A673 (cell line): ENCODE data around the gene C8G.

Experiments used
- CTCF ChIP-seq: fragments of 300-800, 200-600 bp; sonication (generic); conservative IDR thresholded peaks from 2 replicates; pipeline ENCODE4 v1.5.1; 2017; ENCODE audit warnings: low read depth, mild to moderate bottlenecking, antibody characterized with exemption, low read length, moderate library complexity, mixed read lengths
- EZH2 ChIP-seq: fragments of 200-600 bp; sonication (generic); IDR thresholded peaks from 2 replicates; pipeline ENCODE4 v1.6.1; 2017; ENCODE audit warnings: borderline replicate concordance, low read depth, mild to moderate bottlenecking, mixed read lengths, antibody characterized with exemption, low read length; ENCODE audit not compliant: poor library complexity, severe bottlenecking

GRCh38 chr9:136956604-136957003, 11.6 kb downstream of the C8G start:
- no peak for TF ChIP-seq CTCF
- no peak for TF ChIP-seq EZH2
